Stimulated activated CD8-positive, alpha-beta memory T cell treated with anti-CD3 and anti-CD28 coated beads, Interleukin-12 subunit alpha, Interleukin-12 subunit beta, amount 100 ng/mL, for 24 hours (primary cell): ENCODE results near the gene VAT1.
"Not testable (repeated sequence)": the region's sequence is repeated elsewhere in the genome, so short reads cannot be mapped to it uniquely, and the experiment has no call there.

ENCODE experiments used
- DNase-seq: peaks from one replicate; pipeline ENCODE4 v3.0.0-alpha.2; 2020; ENCODE audit errors: extremely low read depth

VAT1 gene

DNA sequence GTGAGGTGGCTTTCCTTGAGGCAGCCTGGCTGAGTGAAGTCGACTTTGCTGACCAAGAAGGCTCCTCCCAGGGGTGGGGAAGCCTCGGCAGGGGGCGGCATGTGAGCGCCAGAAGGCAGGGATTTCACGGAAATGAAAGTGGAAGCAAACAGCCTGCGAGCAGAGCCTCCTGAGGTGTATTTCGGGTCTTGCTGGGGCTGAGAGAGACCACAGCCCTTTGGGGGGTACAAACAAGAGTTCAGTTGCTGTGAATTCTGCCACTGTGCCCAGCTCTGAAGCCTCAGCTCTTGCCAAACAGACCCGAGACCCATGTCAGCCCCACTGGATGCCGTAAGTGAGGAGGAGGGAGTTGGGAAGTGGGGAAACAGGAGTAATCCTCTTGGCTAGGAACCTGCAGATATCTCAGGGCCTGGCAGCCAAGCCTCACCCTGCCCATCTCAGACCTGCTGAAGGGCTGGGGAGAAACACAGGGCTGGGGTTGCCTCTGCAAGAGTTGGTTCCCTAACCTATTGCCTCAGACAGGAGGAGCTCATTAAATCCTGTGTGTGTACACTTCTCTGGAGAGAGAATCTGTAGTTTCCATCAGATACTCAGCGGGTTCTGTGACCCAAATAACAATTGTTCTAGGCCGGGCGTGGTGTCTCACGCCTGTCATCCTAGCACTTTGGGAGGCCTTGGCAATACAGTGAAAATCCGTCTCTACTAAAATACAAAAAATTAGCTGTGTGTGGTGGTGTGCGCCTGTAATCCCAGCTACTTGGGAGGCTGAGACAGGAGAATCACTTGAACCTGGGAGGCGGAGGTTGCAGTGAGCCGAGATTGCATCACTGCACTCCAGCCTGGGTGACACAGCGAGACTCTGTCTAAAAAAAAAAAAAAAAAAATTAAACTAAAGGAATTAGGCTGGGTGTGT, 15.3 kb downstream of the VAT1 start, which contains the start of gene IFI35:
Gene IFI35, plus strand, starts transcription at position 146 of the 913 bp plus-strand sequence. Its CDS starts 164 bp downstream, at position 310.
- DNase-seq = peak; percentile 73

DNA sequence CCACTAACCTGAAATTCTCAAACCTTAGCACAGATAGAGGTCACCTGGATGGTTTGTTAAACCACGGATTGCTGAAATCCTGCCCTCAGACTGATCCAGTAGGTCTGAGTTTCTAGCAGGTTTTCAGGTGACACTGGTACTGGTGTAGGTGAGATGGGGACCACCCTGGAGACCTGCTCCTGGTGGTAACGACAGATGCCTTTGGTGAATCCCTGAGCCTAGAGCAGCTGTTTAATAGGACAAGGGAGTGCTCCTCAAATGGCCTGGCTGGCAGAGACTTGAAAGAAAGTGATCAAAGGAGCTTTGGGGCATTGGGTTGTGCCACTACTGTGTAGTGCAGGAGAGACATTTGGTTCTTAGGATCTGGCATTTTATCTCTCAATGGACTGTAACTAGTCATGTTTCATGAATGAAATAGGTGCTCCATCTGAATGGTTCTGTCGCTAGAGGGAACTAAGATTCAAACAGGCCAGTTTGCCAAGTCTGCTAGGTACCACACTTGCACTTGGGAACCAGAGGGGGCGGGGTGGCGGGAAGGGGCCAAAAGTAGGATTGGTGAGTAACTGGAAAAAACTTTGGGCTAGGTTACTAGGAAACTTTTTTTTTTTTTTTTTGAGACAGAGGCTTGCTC, 18.5 kb downstream of the VAT1 start:
- no peak for DNase-seq

DNA sequence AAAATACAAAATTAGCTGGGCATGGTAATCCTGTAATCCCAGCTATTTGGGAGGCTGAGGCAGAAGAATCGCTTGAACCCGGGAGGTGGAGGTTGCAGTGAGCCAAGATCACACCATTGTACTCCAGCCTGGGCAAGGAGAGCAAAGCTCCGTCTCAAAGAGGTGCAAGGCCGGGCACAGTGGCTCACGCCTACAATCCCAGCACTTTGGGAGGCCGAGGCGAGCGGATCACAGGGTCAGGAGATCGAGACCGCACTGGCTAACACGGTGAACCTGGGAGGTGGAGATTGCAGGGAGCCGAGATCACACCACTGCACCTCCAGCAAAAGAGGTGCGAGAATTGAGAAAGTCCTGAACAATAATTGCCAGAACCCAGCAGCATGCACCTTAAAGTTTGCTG, 21.3 kb downstream of the VAT1 start:
- not testable (repeated sequence) for DNase-seq

DNA sequence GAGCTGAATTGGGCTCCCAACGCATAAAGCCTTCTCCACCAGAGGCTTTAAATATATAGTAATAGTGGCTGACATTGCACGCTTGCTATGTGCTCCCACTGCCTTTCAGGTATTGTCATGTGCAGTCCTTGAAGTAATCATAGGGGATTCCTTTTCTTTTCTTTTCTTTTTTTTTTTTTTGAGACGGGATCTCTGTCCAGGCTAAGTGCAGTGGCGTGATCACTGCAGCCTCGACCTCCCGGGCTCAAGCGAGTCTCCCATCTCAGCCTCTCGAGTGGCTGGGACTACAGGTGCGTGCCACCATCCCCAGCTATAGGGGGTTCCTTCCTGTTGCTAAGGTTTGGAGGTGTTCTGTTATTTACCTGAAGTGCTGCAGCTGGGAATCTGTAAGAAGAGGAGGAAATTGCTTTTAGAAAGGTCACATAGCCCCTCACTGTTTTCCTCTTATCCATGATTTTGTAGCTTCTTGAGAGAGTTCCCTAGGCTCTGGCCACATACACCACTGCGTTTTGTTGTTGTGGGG, 23.1 kb downstream of the VAT1 start:
- no peak for DNase-seq

DNA sequence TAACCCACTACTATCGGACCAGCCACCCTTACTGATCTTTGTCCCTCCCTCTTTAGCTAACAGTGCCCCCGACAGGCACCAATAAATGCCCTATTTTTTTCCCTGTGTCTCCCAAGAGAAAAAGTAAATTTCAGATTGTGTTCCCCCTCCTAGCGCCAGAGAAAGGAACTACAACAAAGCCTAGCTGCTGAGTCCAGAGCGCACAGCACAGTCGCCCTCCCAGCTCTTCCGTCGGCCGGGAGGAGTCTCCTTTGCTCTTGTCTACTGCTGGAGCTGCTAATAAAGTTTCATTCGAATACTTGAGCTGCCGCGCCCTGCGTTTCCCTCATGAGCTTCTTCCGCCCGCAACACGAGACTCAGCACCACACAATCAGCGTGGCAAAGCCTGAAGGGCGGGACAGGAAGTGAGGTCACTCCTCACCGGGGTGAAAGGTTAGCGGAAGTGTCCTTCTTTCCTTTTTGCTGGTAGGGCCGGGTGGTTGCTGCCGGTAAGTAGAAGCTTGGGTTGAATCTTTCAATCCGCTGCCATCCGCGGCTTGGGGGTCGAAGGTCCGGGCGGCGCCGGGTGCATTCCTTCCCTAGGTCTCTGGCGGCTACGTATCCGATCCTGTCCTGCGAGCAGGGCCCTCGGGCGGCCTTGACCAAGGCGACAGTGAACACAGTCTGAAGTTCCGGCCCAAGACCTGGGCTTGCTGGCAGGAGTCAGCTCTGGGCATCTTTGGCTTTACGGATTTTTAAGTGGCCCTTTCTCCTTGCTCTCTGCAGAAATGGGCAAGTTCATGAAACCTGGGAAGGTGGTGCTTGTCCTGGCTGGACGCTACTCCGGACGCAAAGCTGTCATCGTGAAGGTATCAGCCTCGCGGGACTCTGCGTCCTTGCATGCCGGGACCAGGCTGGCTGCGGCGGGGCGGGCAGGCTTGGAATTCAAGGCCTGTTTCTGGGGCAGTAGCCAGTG, 23.9 kb downstream of the VAT1 start, which contains the start of gene RPL27:
Gene RPL27, plus strand, starts transcription at position 436 of the 955 bp plus-strand sequence. Its CDS starts 332 bp downstream, at position 768.
- DNase-seq = peak; percentile 90

DNA sequence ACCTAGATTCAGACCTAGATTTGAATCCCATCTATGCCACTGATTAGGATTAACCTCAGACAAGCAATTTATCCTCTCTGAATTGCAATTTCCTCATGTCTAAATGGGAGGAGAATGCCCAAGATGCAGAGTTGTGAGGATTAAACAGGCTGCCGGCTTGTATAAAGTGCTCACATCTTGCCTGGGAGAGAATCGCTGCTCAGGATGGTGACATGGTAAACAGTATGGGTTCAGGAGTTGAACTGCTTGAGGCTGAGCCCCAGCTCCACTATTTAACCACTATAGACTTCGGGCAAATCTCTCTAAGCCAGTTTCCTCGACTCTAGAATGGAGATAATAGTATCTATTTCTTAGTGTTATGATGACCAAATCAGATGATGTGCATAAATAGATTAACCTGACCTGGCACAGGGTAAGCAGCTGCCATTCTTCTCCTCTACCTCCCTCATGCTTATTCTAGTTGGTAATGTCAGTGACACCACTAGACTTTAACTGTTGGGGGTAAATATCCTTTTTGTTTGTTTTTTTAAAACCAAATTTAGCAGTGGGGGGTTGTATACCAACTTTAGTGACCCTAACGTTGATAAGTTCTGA, 24.7 kb downstream of the VAT1 start:
- DNase-seq = no peak

DNA sequence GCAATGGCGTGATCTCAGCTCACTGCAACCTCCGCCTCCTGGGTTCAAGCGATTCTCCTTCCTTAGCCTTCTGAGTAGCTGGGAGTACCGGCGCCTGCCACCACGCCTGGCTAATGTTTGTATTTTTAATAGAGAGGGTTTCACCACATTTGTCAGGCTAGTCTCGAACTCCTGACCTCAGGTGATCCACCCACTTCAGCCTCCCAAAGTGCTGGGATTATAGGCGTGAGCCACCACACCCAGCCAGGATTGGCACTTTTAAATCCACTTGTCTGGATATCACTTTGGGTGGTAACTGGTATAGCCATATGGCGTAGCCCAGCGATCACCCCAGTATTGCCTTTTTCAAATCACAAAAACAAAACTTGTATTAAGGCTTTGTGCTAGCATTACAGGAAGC, 28.3 kb downstream of the VAT1 start:
- not testable (repeated sequence) for DNase-seq

DNA sequence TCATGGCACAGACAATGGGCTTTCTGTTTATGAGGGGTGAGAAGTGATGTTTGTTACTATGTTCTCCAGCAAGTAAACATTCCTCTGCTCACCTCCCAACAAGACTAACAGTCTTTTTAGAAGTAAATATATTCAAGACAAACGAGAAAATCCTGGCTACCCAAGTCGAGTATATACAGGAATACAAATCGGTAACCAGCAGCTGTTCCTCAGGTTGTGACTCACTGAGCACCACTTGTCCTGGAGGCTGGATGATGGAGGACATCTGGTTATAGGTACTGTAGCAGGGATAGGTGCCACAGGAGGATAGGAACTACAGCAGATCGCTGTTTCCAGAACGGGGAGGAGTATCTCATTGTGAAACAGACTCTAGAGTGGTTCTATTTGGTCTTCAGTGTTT, 29.3 kb downstream of the VAT1 start:
- DNase-seq = no peak

DNA sequence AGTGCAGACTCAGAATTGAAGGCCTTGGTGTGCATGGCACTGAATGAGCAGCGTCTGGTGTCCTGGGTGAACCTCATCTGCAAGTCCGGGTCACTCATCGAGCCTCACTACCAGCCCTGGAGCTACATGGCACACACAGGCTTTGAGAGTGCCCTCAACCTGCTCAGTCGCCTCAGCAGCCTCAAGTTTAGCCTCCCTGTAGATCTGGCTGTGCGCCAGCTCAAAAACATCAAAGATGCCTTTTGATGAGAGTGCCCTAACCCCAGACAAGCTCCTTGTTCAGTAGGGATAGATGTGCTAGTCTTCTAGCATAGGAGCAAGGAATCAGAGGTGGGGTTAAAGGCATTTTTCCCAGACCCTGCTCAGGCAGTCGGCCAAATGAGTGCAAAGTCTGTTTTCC, 30.7 kb downstream of the VAT1 start:
- DNase-seq = no peak

DNA sequence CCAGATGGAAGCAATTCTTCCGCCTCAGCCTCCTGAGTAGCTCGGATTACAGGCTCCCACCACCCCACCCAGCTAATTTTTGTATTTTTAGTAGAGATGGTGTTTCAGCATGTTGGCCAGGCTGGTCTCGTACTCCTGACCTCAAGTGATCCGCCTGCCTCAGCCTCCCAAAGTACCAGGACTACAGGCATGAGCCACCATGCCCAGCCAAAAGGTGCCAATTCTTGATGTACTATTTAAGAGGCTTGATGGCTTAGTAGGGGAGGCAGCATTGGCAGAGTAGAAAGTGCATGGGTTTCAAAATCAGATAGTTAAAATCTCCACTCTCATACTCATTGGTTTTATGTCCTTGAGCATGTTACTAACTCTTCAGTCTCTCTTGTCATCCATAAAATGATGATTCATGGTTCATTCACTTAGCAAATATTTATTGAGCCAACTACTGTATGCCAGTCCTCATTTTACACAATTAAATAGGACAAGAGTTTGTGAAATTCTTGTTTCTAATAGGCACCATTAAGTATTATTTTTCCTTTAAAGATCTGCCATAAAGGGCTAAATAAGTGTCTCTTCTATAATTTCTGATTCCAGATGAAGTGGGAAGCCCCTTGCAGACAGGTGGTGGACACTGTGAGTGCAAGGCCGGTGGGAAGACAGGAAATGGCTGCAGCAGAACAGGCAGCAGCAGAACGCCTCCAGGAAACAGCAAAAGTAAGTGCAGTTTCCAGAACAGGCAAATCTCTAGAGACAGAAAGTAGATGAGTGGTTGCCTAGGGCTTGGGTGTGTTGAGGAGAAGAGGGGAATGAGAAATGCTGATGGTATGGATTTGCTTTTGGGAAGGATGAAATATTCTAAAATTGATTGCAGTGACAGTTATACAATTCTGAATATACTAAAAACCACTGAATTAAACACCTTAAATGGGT, 32.2 kb downstream of the VAT1 start:
- no peak for DNase-seq

DNA sequence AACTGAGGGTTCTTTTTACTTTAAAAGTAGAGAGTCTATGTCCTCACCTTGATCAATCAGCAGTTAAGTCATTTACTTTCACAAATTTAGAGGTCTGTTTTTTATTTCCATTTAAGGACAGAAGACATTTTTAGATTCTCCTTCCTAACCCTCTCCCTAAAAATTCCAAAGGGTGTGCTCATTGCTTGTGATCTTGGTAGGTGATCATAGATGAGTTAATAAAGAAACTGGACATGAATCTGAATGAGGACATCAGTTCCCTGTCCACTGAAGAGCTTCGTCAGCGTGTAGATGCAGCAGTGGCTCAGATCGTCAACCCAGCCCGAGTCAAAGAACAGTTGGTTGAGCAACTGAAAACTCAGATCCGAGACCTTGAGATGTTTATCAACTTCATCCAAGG, 33.0 kb downstream of the VAT1 start:
- no peak for DNase-seq

DNA sequence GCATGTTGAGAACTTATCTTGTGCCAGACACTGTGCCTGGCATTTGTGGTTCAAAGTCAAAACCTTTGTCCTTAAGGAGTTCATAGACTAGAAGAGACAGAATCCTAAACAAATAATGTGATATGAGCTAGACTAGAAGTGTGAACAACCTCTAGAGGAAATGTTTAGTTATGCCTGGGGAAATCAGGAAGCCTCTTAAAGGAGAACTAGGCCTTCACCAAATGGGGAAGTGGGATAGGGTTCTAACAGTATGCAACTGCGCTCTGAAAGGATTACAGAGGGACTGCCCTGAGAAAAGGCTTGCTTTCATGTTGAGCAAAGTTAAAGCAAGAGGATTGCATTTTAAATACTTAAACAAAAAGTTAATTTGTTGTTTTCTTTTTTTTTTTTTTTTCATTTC, 37.0 kb downstream of the VAT1 start:
- DNase-seq = no peak

DNA sequence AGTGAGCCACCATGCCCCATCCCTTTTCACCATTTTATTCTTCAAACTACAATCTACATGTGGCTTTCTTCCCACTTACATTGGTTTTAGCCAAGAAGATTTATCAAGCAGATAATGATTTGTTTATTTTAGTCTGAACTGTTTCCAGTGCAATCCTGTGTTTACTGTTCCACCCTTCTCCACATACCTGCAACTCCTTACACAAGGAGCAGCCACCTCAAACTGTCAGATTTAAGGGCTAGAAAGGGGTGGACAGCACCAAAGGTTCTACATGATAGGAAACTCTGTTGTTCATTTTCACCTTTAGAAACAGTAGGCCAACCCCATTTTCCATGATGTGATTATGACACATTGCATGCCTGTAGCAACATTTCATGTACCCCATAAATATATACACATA, 39.9 kb downstream of the VAT1 start:
- no peak for DNase-seq

DNA sequence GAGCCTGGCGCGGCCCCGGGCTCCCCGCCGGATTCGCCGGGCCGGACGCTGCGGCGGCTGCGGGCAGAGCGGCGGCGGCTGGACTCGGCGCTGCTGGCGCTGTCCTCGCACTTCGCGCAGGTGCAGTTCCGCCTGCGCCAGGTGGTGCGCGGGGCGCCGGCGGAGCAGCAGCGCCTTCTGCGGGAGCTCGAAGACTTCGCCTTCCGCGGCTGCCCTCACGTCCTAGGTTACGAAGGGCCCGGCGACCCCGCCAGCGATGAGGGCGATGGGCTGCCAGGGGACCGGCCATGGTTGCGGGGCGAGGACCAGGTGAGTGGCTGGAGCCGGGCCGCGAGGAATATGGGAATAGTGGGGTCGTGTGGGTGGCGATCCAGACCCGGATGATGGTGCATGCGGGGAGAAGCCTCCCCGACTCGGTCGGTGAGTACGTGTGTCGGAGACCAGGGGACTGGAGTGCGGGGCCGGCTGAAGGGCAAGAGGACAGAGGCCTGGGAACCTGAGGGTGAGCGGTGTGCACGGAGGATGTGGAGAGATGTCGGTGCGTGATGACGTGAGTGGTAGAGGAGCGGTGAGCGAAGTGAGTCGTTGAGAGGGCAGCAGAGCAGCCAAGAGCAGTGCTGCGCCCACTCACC, 41.3 kb downstream of the VAT1 start:
- DNase-seq = no peak

DNA sequence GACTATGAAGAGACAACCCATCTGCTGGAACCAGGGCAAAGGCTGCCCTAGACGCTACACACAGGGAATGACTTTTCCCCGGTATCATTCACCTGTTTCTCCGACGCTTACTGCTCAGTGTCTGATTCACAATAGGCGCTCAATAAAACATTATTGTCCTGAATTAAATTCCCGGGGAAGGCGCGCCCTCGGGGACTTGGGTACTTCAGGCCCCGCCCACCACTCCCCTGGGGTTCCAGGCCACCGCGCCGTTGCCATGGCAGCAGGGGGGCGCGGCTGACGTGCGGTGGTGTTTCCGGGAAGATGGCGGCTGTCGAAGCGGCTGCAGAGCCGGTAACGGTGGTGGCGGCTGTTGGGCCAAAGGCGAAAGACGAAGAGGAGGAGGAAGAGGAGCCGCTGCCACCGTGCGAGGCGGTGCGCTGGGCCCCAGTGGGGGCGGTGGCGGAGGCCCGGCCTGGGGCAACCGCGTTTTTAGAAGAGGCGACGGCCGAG, 41.9 kb downstream of the VAT1 start, which contains the start of gene RUNDC1:
Gene RUNDC1, plus strand, starts transcription at position 292 of the 492 bp plus-strand sequence. Its CDS starts 12 bp downstream, at position 304.
- peak; percentile 77 for DNase-seq

DNA sequence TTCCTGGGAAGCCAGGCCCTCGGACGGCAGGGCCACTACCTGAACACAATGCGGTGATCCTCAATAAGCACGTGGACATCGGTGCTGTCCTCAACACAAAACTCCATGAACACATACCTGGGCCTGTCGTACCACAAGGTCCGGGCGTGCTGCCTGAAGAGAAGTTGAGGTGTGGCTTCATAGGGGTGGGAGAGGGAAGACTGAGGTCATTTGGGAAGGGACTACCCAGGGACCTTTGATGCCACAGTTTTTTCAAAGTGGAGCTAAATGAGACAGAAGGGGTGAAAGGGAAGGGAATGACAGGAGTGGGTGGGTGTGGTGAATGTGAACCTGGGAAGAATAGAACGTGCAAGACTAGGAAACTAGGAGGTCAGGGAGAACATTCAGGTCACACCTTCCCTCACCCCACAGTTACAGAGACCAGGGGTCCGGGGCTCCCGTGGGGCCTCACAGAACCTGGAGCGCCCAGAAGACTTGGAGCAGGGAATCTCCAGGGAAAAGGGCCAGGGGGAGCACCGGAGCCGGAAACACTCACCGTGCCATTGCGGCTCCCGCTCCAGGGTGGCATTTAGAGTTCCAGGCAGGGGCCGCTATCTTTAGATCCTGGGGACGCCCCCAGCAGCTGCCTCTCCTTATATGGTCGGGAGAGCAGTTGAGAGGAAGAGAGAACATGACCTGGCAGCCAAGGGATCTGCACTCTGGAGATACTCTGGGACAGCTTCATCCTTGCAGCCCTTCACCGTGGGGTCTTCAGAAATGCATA, 42.5 kb downstream of the VAT1 start, which contains the start of gene PTGES3L:
Gene PTGES3L, minus strand, starts transcription at position 570 of the 763 bp plus-strand sequence. Its CDS starts 27 bp downstream, at position 543.
- no peak for DNase-seq

DNA sequence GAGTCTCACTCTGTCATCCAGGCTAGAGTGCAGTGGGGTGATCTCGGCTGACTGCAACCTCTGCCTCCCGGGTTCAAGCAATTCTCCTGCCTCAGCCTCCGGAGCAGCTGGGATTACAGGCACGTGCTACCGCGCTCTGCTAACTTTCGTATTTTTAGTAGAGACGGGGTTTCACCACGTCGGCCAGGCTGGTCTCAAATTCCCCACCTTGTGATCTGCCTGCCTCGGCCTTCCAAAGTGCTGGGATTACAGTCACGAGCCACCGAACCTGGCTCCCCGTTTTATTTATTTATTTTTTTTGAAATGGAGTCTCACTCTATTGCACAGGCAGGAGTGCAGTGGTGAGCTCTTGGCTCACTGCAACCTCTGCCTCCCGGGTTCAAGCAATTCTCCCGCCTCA, 46.5 kb downstream of the VAT1 start:
- not testable (repeated sequence) for DNase-seq

DNA sequence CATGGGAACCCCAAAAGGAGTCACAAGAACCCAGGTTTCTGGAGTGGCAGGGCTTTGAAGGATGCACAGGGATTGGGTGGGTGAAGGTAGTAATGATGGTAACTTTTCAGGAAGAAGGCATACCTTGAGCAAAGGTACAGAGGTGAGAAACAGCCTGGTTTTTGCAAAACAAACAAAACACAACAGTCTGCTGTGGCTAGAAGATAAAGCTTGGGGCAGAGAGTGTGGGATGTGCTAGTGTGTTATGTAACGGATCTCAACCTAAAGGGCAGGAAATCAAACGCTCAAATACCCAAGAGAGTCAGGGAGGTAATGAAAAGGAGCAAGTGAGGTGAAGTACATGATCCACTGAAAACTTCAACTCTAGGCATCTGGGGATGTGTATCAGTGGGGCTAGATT, 46.9 kb downstream of the VAT1 start:
- DNase-seq = no peak
